ENCODE data around the gene GNB1.

GNB1 gene

GRCh38 chr1:1770102-1770501 is 120.8 kb downstream of the GNB1 start:
- Histone ChIP-seq H3K4me2 (ENCODE audit: low read depth, low read length, poor library complexity, severe bottlenecking) (no peak overlapping the region), H3K36me3 (ENCODE audit: low read length) (peaks cover 13% of the 10 kb centered on the region; the same call in 1 of the 2 replicates), H3K79me2 (ENCODE audit: insufficient read depth, low read length) (peaks cover 100% of the 10 kb centered on the region), H3K9me2 (replicated peaks; ENCODE audit: insufficient read depth, low read length) (no peaks in the 10 kb centered on the region), H3K9ac (ENCODE audit: low read length) (no peak overlapping the region), H3K27ac (ENCODE audit: low read depth, low read length) (no peak overlapping the region), H3K9me3 (ENCODE audit: insufficient read depth, low read length) (no peaks in the 10 kb centered on the region), H3K4me3 (ENCODE audit: insufficient read depth, low read length, poor library complexity, severe bottlenecking) (no peak overlapping the region), H2AFZ (ENCODE audit: low read depth, low read length, severe bottlenecking) (no peak overlapping the region), H4K20me1 (ENCODE audit: low read depth, low read length) (peaks cover 11% of the 10 kb centered on the region; the same call in 1 of the 2 replicates), H3K27me3 (ENCODE audit: low read length) (no peaks in the 10 kb centered on the region), H3F3A (ENCODE audit: insufficient read depth) (0 out of 2 replicates have a peak, but pooled peaks cover under 1% of the 10 kb centered on the region)
- TF ChIP-seq CTCF (IDR thresholded peaks at IDR 0.05; ENCODE audit: insufficient read depth, low read length, poor library complexity, severe bottlenecking) = no peak
- TF ChIP-seq EZH2phosphoT487 (conservative IDR thresholded peaks at IDR 0.05; ENCODE audit: low read length) = no peak

GRCh38 chr1:1768249-1768992 is 122.5 kb downstream of the GNB1 start:
- Histone ChIP-seq H3K4me3 (ENCODE audit: insufficient read depth, low read length, poor library complexity, severe bottlenecking) (no peak overlapping the region), H2AFZ (ENCODE audit: low read depth, low read length, severe bottlenecking) (no peak overlapping the region), H3K36me3 (ENCODE audit: low read length) (peaks cover 16% of the 10 kb centered on the region; the same call in 1 of the 2 replicates), H3K27me3 (ENCODE audit: low read length) (no peaks in the 10 kb centered on the region), H3K79me2 (ENCODE audit: insufficient read depth, low read length) (peaks cover 98% of the 10 kb centered on the region), H3K9me2 (replicated peaks; ENCODE audit: insufficient read depth, low read length) (no peaks in the 10 kb centered on the region), H3K9me3 (ENCODE audit: insufficient read depth, low read length) (no peaks in the 10 kb centered on the region), H3F3A (ENCODE audit: insufficient read depth) (no peaks in the 10 kb centered on the region), H4K20me1 (ENCODE audit: low read depth, low read length) (peaks cover 5% of the 10 kb centered on the region; the same call in 1 of the 2 replicates), H3K9ac (ENCODE audit: low read length) (no peak overlapping the region), H3K4me2 (ENCODE audit: low read depth, low read length, poor library complexity, severe bottlenecking) (no peak overlapping the region), H3K27ac (ENCODE audit: low read depth, low read length) (no peak overlapping the region)
- TF ChIP-seq EZH2phosphoT487 (conservative IDR thresholded peaks at IDR 0.05; ENCODE audit: low read length) (no peak), CTCF (IDR thresholded peaks at IDR 0.05; ENCODE audit: insufficient read depth, low read length, poor library complexity, severe bottlenecking) (no peak)

- Histone ChIP-seq H3K27ac (ENCODE audit: low read depth, low read length) (no peak overlapping the region), H3F3A (ENCODE audit: insufficient read depth) (no peaks in the 10 kb centered on the region), H3K36me3 (ENCODE audit: low read length) (peaks cover 13% of the 10 kb centered on the region; the same call in 1 of the 2 replicates), H3K9ac (ENCODE audit: low read length) (no peak overlapping the region), H4K20me1 (ENCODE audit: low read depth, low read length) (peaks cover 5% of the 10 kb centered on the region; the same call in 1 of the 2 replicates), H3K9me3 (ENCODE audit: insufficient read depth, low read length) (no peaks in the 10 kb centered on the region), H3K27me3 (ENCODE audit: low read length) (no peaks in the 10 kb centered on the region), H3K79me2 (ENCODE audit: insufficient read depth, low read length) (peaks cover 91% of the 10 kb centered on the region), H3K4me2 (ENCODE audit: low read depth, low read length, poor library complexity, severe bottlenecking) (no peak overlapping the region), H2AFZ (ENCODE audit: low read depth, low read length, severe bottlenecking) (no peak overlapping the region), H3K4me3 (ENCODE audit: insufficient read depth, low read length, poor library complexity, severe bottlenecking) (no peak overlapping the region), H3K9me2 (replicated peaks; ENCODE audit: insufficient read depth, low read length) (no peaks in the 10 kb centered on the region)
- TF ChIP-seq EZH2phosphoT487 (conservative IDR thresholded peaks at IDR 0.05; ENCODE audit: low read length) (no peak), CTCF (IDR thresholded peaks at IDR 0.05; ENCODE audit: insufficient read depth, low read length, poor library complexity, severe bottlenecking) (no peak)
These were observed 125.9 kb downstream of the GNB1 start for GRCh38 chr1:1764876-1765470.

Data from SU-DHL-6 (cell line).